GM23248 (cell line): ENCODE data around the gene MASP1.

Source experiments
- EZH2 ChIP-seq: fragments of 200-600 bp; sonication (generic); IDR thresholded peaks from 2 replicates; pipeline ENCODE4 v1.6.1; 2018; ENCODE audit warnings: antibody characterized with exemption, mild to moderate bottlenecking; ENCODE audit not compliant: insufficient read depth, poor library complexity, severe bottlenecking
- EZH2phosphoT487 ChIP-seq: fragments of 200-600 bp; sonication (generic); IDR thresholded peaks from 2 replicates; pipeline ENCODE4 v1.6.1; 2018; ENCODE audit warnings: antibody characterized with exemption, moderate library complexity, mild to moderate bottlenecking, low read depth; ENCODE audit not compliant: insufficient read depth

DNA sequence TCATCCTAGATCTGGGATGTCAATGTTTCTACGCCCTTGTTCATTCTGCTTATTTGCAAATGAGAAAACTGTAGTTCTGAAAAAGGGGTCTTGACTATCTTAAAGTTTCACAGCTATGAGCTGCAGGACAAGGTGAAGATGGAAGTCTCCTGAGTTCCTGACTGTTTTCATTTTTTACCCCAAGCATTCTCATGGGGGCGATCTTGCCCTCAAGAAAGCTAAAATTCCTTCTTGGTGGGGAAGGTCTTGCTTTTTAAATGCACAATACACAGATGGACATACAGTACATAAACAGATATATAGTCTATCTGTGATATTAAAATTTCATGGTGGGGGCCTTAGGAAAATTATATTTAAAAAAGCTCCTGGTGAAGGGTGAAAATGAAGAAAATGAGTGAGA, 32.4 kb downstream of the MASP1 start:
- TF ChIP-seq EZH2 = no peak
- TF ChIP-seq EZH2phosphoT487 = no peak
